NCI-H187 (cell line): ENCODE data around the gene CKAP2.
"Not testable (repeated sequence)": the region's sequence is repeated elsewhere in the genome, so short reads cannot be mapped to it uniquely, and the experiment has no call there.

Source experiments
- DNase-seq, 2 experiments: peaks; one replicate each; lab custom pipeline; 2025; lab: John Stamatoyannopoulos, UW

Gene CKAP2

GRCh38 chr13:52451135-52451804, 4.0 kb upstream of the CKAP2 start:
- DNase-seq: no peak

DNA sequence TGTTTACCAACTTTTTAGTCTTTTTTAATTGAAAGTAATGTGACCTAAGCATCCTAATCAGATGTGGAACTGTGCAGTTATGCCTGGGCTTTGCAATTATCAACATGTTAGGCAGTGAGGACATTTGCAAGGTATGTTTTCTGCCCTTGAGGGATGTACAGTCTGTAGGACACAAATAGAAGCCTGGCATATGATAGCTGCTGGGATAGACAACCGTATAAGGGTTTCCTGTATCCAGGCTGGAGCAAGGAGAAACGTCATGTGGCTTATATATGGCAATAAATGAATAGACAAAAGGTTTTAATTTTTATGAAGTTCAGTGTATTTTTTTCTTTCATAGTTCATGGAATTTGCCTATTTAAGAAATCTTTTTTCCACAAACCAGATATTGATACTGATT, 2.8 kb upstream of the CKAP2 start:
- DNase-seq: no peak

DNA sequence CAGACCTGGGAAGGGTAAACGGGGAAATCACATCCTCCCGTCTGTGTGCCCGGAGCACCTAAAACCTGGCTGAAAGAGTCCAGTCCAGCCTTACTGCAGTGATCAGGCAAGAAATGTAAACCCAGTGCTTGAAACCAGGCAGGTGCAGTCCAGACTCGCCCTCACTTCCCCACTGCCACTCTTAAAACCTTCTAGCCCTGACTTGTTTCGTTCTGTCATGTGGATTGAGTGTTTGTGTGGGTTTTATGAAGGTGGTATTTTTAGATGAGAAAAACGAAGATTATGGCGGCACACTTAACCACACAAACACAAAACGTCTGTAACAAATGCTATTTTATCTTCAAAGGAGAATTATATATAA, 839 bp upstream of the CKAP2 start:
- peak; percentile 72 for DNase-seq

DNA sequence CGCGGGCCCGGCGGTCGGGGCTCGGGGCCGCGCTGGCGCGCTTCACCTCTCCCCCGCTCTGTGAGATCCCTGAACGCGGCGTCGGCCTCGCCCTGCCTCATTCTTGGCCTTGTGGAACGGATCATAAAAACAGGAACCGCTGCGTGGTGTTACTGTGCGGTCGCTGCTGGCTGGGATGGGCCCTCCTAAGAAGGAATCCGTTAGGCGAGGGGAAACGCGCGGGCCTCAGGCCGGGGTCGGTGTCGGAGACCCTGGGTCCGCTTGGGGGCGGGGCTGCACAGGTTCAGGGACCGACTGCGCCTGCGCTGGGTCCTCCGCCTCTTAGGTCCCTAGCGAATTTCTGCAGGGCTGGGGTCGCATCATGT, 381 bp downstream of the CKAP2 start:
- peak; percentile 46 for DNase-seq

DNA sequence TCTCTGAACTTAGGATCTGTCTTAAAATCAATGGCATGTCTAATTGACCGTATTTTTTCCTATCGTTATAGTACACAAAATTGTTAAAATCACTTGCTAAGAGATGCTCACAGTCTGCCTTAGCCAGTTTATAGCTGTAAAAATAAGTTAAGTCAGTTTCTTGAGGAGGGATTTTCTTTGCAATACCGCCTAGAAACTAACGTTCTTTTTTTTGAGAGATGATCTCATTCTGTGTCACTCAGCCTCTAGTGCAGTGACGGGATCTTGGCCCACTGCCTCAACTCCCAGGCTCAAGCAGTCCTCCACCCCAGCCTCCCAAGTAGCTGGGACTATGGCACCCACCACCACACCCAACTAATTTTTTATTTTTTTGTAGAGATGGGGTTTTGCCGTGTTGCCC, 4.4 kb downstream of the CKAP2 start:
- no peak for DNase-seq

DNA sequence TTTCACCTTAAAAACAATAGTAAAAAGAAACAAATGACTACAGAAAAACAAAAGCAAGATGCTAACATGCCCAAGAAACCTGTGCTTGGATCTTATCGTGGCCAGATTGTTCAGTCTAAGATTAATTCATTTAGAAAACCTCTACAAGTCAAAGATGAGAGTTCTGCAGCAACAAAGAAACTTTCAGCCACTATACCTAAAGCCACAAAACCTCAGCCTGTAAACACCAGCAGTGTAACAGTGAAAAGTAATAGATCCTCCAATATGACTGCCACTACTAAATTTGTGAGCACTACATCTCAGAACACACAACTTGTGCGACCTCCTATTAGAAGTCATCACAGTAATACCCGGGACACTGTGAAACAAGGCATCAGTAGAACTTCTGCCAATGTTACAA, 6.0 kb downstream of the CKAP2 start:
- no peak for DNase-seq

DNA sequence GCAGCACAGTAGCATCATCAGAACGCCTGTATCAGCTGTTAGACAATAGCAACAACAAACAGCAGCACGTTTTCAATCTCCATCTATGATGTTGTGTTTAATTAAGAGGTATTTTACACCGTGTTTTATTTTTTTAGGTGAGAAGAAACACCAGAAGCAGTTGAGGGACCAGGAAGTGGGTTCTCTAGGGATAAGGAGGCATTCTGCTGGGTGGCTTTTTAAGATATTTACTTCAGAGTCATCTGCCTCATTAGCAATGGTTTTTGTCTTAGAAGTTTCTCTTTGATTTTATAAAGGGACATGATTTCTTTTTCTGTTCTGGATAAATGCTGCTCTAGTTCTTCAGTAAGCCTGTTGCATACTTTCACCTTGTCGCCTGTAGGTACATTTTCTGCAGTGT, 8.2 kb downstream of the CKAP2 start:
- no peak for DNase-seq

GRCh38 chr13:52468487-52468886, 13.2 kb downstream of the CKAP2 start:
- DNase-seq: not testable (repeated sequence)

- not testable (repeated sequence) for DNase-seq
Measured at GRCh38 chr13:52480677-52481428, 25.6 kb downstream of the CKAP2 start.

GRCh38 chr13:52487078-52487477, 31.8 kb downstream of the CKAP2 start:
- not testable (repeated sequence) for DNase-seq

- DNase-seq: not testable (repeated sequence)
Measured at GRCh38 chr13:52488763-52489162, 33.5 kb downstream of the CKAP2 start.

DNA sequence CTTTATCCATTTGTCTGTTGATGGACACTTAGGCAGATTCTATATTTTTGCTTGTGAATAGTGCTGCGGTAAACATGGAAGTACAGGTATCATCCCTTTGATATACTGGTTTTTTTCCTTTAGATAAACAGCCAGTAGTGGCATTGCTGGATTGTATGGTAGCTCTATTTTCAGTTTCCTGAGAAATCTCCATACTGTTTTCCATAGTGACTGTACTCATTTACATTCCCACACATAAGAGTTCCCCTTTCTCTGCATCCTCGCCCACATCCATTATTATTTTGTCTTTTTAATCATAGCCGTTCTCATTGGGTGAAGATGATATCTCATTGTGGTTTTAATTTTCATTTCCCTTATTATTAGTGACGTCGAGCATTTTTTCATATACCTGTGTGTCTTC, 35.7 kb downstream of the CKAP2 start:
- DNase-seq: not testable (repeated sequence)

DNA sequence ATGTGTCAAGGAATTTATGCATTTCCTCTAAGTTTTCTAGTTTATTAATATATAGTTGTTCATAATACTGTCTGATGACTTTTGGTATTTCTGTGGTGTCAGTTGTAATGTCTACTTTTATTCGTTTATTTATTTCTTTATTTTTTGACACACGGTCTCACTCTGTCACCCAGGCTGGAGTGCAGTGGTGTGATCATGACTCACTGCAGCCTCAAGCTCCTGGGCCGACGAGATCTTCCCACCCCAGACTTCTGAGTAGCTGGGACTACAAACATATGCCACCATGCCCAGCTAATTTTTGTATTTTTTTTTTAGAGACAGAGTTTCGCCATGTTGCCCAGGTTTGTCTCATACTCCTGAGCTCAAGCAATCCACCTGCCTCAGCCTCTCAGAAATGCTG, 39.0 kb downstream of the CKAP2 start:
- not testable (repeated sequence) for DNase-seq

GRCh38 chr13:52497979-52498378, 42.7 kb downstream of the CKAP2 start:
- not testable (repeated sequence) for DNase-seq

DNA sequence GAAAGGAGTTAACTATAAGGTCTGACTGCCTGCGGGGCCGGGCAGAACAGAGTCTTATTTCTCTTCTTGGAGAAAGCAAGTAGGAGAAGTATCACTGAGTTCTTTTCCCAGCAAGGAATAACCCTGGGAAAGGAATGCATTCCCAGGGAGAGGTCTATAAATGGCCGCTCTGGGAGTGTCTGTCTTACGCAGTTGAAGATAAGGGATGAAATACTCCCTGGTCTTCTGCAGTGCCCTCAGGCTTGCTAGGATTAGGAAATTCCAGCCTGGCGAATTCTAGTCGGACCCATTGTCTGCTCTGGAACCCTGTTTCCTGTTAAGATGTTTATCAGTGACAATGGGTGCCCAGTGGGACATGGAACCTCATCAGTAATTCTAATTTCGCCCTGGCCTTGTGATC, 47.0 kb downstream of the CKAP2 start:
- not testable (repeated sequence) for DNase-seq

DNA sequence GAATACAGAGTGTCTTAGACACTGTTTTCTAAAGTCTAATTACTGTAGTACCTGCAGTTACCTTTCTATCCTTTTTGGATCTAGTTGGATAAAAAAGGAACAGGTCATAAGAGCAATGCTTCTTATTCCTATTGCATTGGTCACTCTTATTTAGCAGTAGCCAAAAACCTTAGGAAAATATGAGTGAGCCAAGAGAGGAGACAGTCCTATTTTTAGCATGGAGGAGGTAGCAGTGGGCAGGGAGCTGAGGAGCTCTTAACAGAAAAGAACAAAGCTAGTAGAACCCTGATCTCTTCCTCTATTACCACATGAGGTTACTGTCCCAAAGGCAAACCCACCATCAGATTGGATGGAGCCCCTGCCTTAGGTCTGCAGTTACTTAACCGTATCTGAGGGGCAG, 50.6 kb downstream of the CKAP2 start:
- not testable (repeated sequence) for DNase-seq

DNA sequence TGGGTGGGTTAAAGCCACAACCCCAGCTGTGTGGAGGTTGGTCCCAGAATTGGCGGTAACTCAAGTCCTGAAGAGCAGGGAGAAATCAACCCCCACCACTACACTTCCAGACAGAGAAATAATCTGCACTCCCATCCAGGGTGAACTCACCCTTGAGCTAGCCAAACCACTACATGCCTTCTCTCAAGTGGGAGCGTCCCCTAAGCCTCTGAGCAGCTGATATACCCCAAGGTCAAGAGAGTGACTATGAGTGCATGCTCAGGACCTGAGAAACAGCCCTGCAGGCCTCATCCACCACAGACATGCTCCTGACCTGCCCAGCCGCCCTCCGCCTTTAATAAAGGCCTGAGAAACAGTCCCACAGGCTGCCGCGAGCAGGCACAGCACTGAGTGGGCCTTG, 54.3 kb downstream of the CKAP2 start:
- not testable (repeated sequence) for DNase-seq

GRCh38 chr13:52510221-52510797, 55.0 kb downstream of the CKAP2 start:
- not testable (repeated sequence) for DNase-seq

- not testable (repeated sequence) for DNase-seq
Measured at GRCh38 chr13:52511598-52511997, 56.3 kb downstream of the CKAP2 start.

GRCh38 chr13:52513957-52514596, 58.8 kb downstream of the CKAP2 start:
- not testable (repeated sequence) for DNase-seq

GRCh38 chr13:52523323-52523722, 68.0 kb downstream of the CKAP2 start:
- not testable (repeated sequence) for DNase-seq
